HCT116 (cell line): ENCODE measurements around the gene ATXN1. TPM values are rescaled to one million over a fixed set of nuclear protein-coding genes. Genes with fewer than 3 reads are reported as not detected.

ENCODE experiments used
- ATAC-seq: fragments of 200-7000 bp; cut with Tn5 transposase; 2 replicates; pipeline ENCODE4 v1.9.1; 2020; ENCODE audit warnings: mild to moderate bottlenecking, moderate library complexity
- BruUV-seq: library from RNA; stranded (reverse); fragments of 400-500 nt; replicated peaks from 2 replicates; lab custom pipeline; 2021; lab: Mats Ljungman, UMichigan
- CTCF ChIA-PET: fragments of 300-600 bp; sonication (Branson Sonifier 250); formaldehyde crosslinking; loops from one replicate; lab custom pipeline; 2021; ENCODE audit warnings: antibody characterized with exemption; lab: Charles Lee
- POLR2A ChIA-PET: fragments of 300-600, 350-600 bp; sonication (Branson Sonifier 250); formaldehyde crosslinking; loops from one replicate; lab custom pipeline; 2021; ENCODE audit warnings: antibody characterized with exemption; lab: Charles Lee
- RAD21 ChIA-PET, 2 experiments: fragments of 300-600 bp; sonication (Branson Sonifier 250); formaldehyde crosslinking; loops; one replicate each; lab custom pipeline; 2023; ENCODE audit warnings: low total read pairs in 2 of 2; ENCODE audit not compliant: uncharacterized antibody in 2 of 2, unreplicated experiment in 2 of 2, low non-redundant PET in 1 of 2; lab: Charles Lee
- DNase-seq: peaks from one replicate; pipeline ENCODE4 v3.0.0-alpha.2; 2010; ENCODE audit warnings: low read depth, low spot score
- H2AFZ ChIP-seq: fragments of 200-600 bp; shearing (Covaris generic), sonication (generic); 2 replicates; pipeline ENCODE4 v1.6.1; 2017; ENCODE audit warnings: low read depth, mixed run types, mixed read lengths, antibody characterized with exemption, low read length; ENCODE audit not compliant: poor library complexity, severe bottlenecking
- H3K27ac ChIP-seq: 2 replicates; pipeline ENCODE4 v1.5.1; 2012; ENCODE audit warnings: low read depth, low read length
- H3K27me3 ChIP-seq: fragments of 200-600 bp; sonication (generic); 2 replicates; pipeline ENCODE4 v1.6.1; 2016; ENCODE audit warnings: mixed run types, low read length, mixed read lengths; ENCODE audit not compliant: insufficient read depth
- H3K36me3 ChIP-seq, 2 experiments: fragments of 200-500 bp in 1 of 2; fragments of 200-600 bp in 1 of 2; sonication (Bioruptor generic) in 1 of 2; sonication (generic) in 1 of 2; 2 replicates each; pipeline versions ENCODE4 v1.5.1 to v1.6.1; 2014 to 2016; ENCODE audit warnings: low read length in 2 of 2, inconsistent platforms in 1 of 2, mixed read lengths in 1 of 2, mixed run types in 1 of 2; ENCODE audit not compliant: insufficient read depth in 2 of 2, control insufficient read depth in 1 of 2
- H3K4me1 ChIP-seq, 2 experiments: fragments of 200-600 bp in 1 of 2; sonication (generic) in 1 of 2; 2 replicates each; pipeline versions ENCODE4 v1.5.1 to v1.6.1; 2012 to 2017; ENCODE audit warnings: low read length in 2 of 2, inconsistent platforms in 1 of 2, mild to moderate bottlenecking in 1 of 2, mixed read lengths in 1 of 2, mixed run types in 1 of 2, moderate library complexity in 1 of 2; ENCODE audit not compliant: insufficient read depth in 2 of 2, control insufficient read depth in 1 of 2
- H3K4me2 ChIP-seq: fragments of 200-600 bp; sonication (generic); 2 replicates; pipeline ENCODE4 v1.6.1; 2017; ENCODE audit warnings: mixed run types, low read length, mixed read lengths
- H3K4me3 ChIP-seq, 2 experiments: fragments of 200-600 bp in 1 of 2; sonication (generic) in 1 of 2; replicated peaks in 1 of 2; 2 replicates each; pipeline ENCODE4 v1.5.1; 2011 to 2016; ENCODE audit warnings: low read length in 2 of 2, control low read depth in 1 of 2, low read depth in 1 of 2, mild to moderate bottlenecking in 1 of 2, mixed read lengths in 1 of 2, mixed run types in 1 of 2
- H3K79me2 ChIP-seq: fragments of 200-600 bp; sonication (generic); 2 replicates; pipeline ENCODE4 v1.6.1; 2017; ENCODE audit warnings: mild to moderate bottlenecking, mixed run types, low read length, moderate library complexity, mixed read lengths; ENCODE audit not compliant: insufficient read depth
- H3K9ac ChIP-seq: fragments of 200-600 bp; sonication (generic); 2 replicates; pipeline ENCODE4 v1.6.1; 2016; ENCODE audit warnings: low read length, mixed read lengths
- H3K9me2 ChIP-seq: fragments of 200-600 bp; sonication (generic), shearing (Covaris generic); 2 replicates; pipeline ENCODE4 v1.6.1; 2017; ENCODE audit warnings: mixed run types, mild to moderate bottlenecking, moderate library complexity; ENCODE audit not compliant: insufficient read depth
- H3K9me3 ChIP-seq, 2 experiments: fragments of 200-500 bp in 1 of 2; fragments of 200-600 bp in 1 of 2; sonication (Bioruptor generic) in 1 of 2; sonication (generic) in 1 of 2; 2 replicates each; pipeline ENCODE4 v1.6.1; 2014 to 2017; ENCODE audit warnings: low read length in 2 of 2, mixed read lengths in 2 of 2, inconsistent platforms in 1 of 2, low read depth in 1 of 2, mild to moderate bottlenecking in 1 of 2, mixed run types in 1 of 2, moderate library complexity in 1 of 2; ENCODE audit not compliant: control insufficient read depth in 1 of 2, insufficient read depth in 1 of 2
- H4K20me1 ChIP-seq: fragments of 200-600 bp; sonication (generic), shearing (Covaris generic); 2 replicates; pipeline ENCODE4 v1.6.1; 2017; ENCODE audit warnings: mixed run types, mild to moderate bottlenecking, moderate library complexity; ENCODE audit not compliant: insufficient read depth
- CEBPB ChIP-seq: IDR thresholded peaks from 2 replicates; pipeline ENCODE4 v1.6.1; 2012; ENCODE audit warnings: low read depth
- CTCF ChIP-seq, 3 experiments: fragments of 200-600 bp in 1 of 3; sonication (generic) in 1 of 3; IDR thresholded peaks in 2 of 3; conservative IDR thresholded peaks in 1 of 3; 2 replicates each; pipeline ENCODE4 v1.5.1; 2012 to 2017; ENCODE audit warnings: low read depth in 2 of 3, low read length in 2 of 3, antibody characterized with exemption in 1 of 3, borderline replicate concordance in 1 of 3, control low read depth in 1 of 3, mild to moderate bottlenecking in 1 of 3, mixed read lengths in 1 of 3, mixed run types in 1 of 3, moderate library complexity in 1 of 3; ENCODE audit not compliant: insufficient read depth in 1 of 3
- EGR1 ChIP-seq: IDR thresholded peaks from 2 replicates; pipeline ENCODE4 v1.6.1; 2012; ENCODE audit warnings: low read depth
- ELF1 ChIP-seq: IDR thresholded peaks from 2 replicates; pipeline ENCODE4 v1.6.1; 2012; ENCODE audit warnings: low read depth, borderline replicate concordance
- EZH2phosphoT487 ChIP-seq: fragments of 200-600 bp; IDR thresholded peaks from 2 replicates; pipeline ENCODE4 v1.6.1; 2018; ENCODE audit warnings: antibody characterized with exemption, borderline replicate concordance
- FOSL1 ChIP-seq: IDR thresholded peaks from 2 replicates; pipeline ENCODE4 v1.6.1; 2012; ENCODE audit warnings: low read depth
- JUND ChIP-seq: IDR thresholded peaks from 2 replicates; pipeline ENCODE4 v1.6.1; 2012
- POLR2AphosphoS5 ChIP-seq: IDR thresholded peaks from 2 replicates; pipeline ENCODE4 v1.6.1; 2011; ENCODE audit warnings: mild to moderate bottlenecking, low read depth, low read length, moderate library complexity
- RAD21 ChIP-seq: IDR thresholded peaks from 2 replicates; pipeline ENCODE4 v1.6.1; 2012; ENCODE audit warnings: low read depth, mild to moderate bottlenecking
- SIN3A ChIP-seq: IDR thresholded peaks from 2 replicates; pipeline ENCODE4 v1.6.1; 2012; ENCODE audit warnings: low read depth
- SP1 ChIP-seq: IDR thresholded peaks from 2 replicates; pipeline ENCODE4 v1.6.1; 2012; ENCODE audit warnings: low read depth
- SRF ChIP-seq: IDR thresholded peaks from 2 replicates; pipeline ENCODE4 v1.6.1; 2012; ENCODE audit warnings: low read depth
- TCF7L2 ChIP-seq: IDR thresholded peaks from 2 replicates; pipeline ENCODE4 v1.7.0; 2011; ENCODE audit warnings: borderline replicate concordance, inconsistent platforms; ENCODE audit not compliant: insufficient read depth, insufficient read length; ENCODE audit errors: extremely low read depth
- YY1 ChIP-seq: IDR thresholded peaks from 2 replicates; pipeline ENCODE4 v1.6.1; 2011; ENCODE audit warnings: low read length, low read depth, moderate library complexity, mild to moderate bottlenecking; ENCODE audit not compliant: insufficient replicate concordance; ENCODE audit errors: extremely low read depth
- ZBTB33 ChIP-seq: IDR thresholded peaks from 2 replicates; pipeline ENCODE4 v1.6.1; 2011; ENCODE audit warnings: mild to moderate bottlenecking, low read length, moderate library complexity; ENCODE audit not compliant: insufficient replicate concordance; ENCODE audit errors: extremely low read depth
- ZFX ChIP-seq: fragments of 450-650 bp; IDR thresholded peaks from 2 replicates; pipeline ENCODE4 v1.6.1; 2017
- intact Hi-C: fragments of 100-400 bp; cut with micrococcal nuclease; formaldehyde crosslinking; loops from 2 replicates; pipeline ENCODE4 v1.10.0; 2022
- total RNA-seq: library from RNA; stranded (reverse); gene quantifications from one replicate; pipeline ENCODE4 v1.2.1, GENCODE V29; 2021; ENCODE audit not compliant: unreplicated experiment

ATXN1 gene
- total RNA-seq, 1 experiment from 2014 or later, result 21.0 TPM

- TF ChIP-seq ZBTB33 (no peak), TCF7L2 (no peak), ELF1 (no peak), POLR2AphosphoS5 (no peak), CEBPB (no peak)
Observed at GRCh38 chr6:16800341-16800740, 39.1 kb upstream of the ATXN1 start (continued).

- Histone ChIP-seq H3K9ac (no peak overlapping the region), H2AFZ (peak overlapping the region; percentile 3)
- TF ChIP-seq JUND (0 out of 2 replicates have a peak, but pooled peaks have one; percentile 30), SRF (no peak), FOSL1 (peak; percentile 32; the same call in 1 of the 2 replicates), SP1 (no peak), RAD21 (no peak), EZH2phosphoT487 (no peak), CTCF (IDR thresholded peaks at IDR 0.05 in 2 of 3, conservative IDR thresholded peaks at IDR 0.05 in 1 of 3; ENCODE audit: borderline replicate concordance in 1 of 3, insufficient read depth in 1 of 3, low read depth in 2 of 3, low read length in 2 of 3) (no peak), CEBPB (no peak), SIN3A (no peak), ZFX (no peak), TCF7L2 (no peak), YY1 (no peak), EGR1 (no peak)
- TF ChIP-seq, all 23 proteins: peak for 2
- intact Hi-C loops, result no loop called here
- no TSS peak for BruUV-seq
- Histone ChIP-seq H3K27ac (no peak overlapping the region), H3K79me2 (no peaks in the 10 kb centered on the region), H3K4me3 (no peak overlapping the region), H3K4me1 (peaks cover 0 to 8% of the 10 kb centered on the region in 2 experiments; a peak in 2 of 4 replicates), H3K9me2 (no peaks in the 10 kb centered on the region), H3K9me3 (no peaks in the 10 kb centered on the region), H3K27me3 (no peaks in the 10 kb centered on the region), H3K36me3 (no peaks in the 10 kb centered on the region), H3K4me2 (0 out of 2 replicates have a peak overlapping the region, but pooled peaks have one; percentile 10), H4K20me1 (no peaks in the 10 kb centered on the region)
- DNase-seq (no peak), ATAC-seq (0 out of 2 replicates have a peak, but pooled peaks have one; percentile 38)
- RAD21 ChIA-PET, result no interaction called here
- CTCF ChIA-PET, result no interaction called here
- POLR2A ChIA-PET, result no interaction called here
Observed at GRCh38 chr6:16799279-16800193, 38.3 kb upstream of the ATXN1 start.
